Colon (tissue), 2 donors: Measurements from ENCODE around the gene LUZP1.

Experiments used
- FAIRE-seq: peaks from 2 replicates; lab custom pipeline; 2012; peaks lifted over from hg19 to GRCh38; lab: Jason Lieb, UNC
- donor health status: control.
- donor health status: control.

LUZP1 gene

DNA sequence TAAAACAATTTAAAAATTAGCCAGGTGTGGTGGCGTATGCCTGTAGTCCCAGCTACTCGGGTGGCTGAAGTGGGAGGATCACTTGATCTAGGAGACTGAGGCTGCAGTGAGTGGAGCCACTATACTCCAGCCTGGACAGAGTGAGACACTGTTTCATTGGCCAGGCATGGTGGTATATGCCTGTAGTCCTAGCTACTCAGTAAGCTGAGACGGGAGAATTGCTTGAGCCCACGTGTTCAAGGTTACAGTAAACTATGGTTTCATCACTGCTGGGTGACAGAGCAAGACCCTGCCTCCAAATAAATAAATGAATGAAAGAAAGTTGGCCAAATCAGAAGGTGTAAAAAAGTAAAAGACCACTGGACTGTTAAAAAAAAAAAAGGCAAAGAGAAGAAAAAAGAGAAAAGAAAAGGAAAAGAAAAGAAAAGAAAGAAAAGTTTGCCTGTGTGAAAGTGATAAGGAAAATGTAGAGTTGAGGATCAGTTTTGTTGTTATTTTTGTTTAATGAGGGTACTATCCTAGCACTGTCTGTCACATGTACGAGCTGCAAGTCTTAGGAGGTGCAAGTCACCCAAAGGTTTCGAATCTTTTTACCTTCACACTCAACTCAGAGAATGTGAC lies 52.3 kb downstream of the LUZP1 start:
- FAIRE-seq: no peak

- no peak for FAIRE-seq
These were observed 54.1 kb downstream of the LUZP1 start for GRCh38 chr1:23114424-23115079.

DNA sequence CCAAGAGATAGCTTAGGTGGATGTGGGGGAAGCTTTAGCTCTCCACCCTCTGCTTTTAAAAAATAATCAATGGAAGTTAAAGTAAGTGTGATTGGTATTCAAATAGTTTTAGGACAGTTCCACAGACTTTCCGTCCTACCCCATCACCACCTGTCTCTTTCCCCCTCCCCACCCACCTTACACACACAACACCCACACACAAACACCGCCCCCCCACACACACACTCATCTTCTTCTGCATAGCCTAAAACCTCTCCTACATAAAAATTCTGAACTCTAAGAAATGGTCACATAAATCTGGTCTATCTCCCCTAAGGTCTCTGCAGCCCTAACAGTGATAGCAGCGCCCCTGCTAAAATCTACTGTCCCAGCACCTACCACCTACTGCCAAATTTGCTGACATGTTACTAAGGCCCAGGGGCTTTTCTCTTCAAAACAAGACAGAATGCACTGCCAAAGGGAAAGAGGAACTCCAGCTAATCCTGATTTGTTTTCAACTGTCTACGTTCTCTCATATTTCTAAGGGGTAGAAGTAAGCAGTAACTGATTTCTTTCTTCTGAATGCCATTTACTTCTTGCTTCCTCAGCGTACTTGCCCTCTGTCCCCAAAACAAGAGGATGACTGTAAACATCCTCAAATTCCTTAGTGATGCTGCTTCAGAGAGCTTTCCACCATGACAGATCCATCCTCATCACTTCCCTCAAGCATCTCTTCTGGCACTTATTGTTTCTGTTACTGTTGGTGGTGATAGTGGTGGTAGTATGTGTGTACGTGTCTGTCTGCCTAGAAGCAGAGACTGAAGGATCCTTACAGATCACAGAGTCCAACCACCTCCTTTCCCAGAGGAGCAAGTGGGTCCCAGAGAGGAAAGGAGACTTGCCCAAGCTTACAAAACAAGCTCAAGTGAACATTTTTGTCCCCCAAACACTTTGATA lies 56.8 kb downstream of the LUZP1 start:
- FAIRE-seq: no peak

- FAIRE-seq: no peak
These were observed 58.3 kb downstream of the LUZP1 start for GRCh38 chr1:23110391-23110790.

GRCh38 chr1:23108918-23109533 lies 59.6 kb downstream of the LUZP1 start:
- FAIRE-seq: no peak

- FAIRE-seq: no peak
These were observed 65.4 kb downstream of the LUZP1 start for GRCh38 chr1:23103001-23103889.

DNA sequence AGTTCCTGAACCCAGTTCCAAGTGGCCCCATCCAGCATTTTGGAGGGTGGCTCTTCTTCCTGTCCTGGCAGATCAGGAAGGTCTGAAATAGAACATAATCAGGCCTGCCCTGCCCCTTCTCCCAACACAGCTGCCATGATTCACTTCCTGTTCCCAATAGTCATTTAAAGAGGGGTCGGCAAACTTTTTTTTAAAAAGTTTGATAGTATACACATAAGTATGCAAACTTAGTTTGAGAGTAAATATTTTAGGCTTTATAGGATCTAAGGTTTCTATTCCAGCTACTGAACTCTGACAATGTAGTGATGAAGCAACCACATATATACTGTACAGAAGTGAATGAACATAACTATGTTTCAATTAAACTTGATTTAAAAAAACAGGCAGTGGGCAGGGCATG lies 66.4 kb downstream of the LUZP1 start:
- FAIRE-seq: no peak

- FAIRE-seq: no peak
These were observed 66.8 kb downstream of the LUZP1 start for GRCh38 chr1:23101887-23102286.

DNA sequence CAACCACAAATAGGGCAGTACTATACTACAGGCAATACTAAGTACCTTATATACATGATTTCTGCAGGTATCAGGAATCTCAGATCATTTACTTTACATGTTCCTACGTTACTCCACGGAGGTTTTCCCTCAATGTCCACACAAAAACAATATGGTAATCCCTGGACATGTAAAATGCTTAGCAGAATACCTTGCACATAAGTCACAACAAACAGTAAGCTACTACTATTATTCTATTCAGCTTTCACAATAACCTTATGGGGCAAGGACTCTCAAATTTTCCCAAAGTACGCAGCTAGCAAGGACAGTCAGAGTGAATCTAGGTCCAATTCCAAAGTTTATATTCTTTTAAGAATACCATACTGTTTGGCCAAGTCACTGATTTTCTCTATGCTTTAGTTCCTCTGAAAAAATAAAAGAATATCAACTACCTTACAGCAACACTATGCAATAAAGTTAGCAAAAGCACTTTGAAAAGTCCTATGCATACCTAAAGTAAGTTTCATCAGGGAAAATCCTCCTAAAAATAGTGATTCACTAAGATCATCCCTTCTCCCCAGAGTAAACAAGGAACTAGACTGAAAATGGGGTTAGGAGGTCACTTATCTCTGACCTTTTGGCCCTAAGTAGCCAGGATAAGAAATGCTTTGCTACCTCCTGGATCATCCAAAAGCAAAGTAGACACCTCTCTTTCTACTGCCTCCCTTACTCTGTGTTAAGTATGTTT lies 67.4 kb downstream of the LUZP1 start:
- FAIRE-seq: no peak

DNA sequence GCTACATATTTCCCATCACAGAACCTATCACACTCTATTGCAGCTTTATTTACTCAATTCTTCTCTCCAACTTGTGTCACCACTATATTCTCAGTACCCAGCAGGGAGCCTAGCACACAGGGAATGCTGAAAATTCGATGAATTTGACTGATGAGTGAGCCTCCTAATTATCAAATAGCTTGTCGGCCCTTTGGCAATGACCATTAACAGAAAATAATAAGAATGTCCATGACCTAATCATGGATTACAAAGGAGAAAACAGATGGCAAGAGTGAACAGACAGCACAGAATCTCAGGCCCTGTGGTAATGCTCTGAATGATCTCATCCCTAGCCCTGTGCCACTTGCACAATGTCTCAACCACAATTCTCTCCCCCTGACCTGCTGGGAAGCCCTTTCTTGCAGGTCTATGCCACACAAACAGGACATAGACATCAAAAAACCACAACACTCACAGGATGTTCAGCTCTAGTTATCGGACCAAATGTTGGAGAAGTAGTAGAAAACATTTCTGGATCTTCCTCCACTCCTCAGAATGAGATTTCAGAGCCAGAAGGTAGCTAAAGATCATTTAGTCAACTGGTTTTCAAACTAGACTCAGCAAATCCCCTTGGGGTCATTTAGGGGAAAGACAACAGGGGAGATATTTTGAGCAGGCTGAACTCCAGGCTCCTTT lies 68.4 kb downstream of the LUZP1 start:
- FAIRE-seq: no peak

- FAIRE-seq: no peak
These were observed 69.5 kb downstream of the LUZP1 start for GRCh38 chr1:23099171-23099536.

GRCh38 chr1:23098463-23099170 lies 70.0 kb downstream of the LUZP1 start:
- FAIRE-seq: no peak

GRCh38 chr1:23097316-23097715 lies 71.3 kb downstream of the LUZP1 start:
- FAIRE-seq: no peak

GRCh38 chr1:23092447-23092846 lies 76.2 kb downstream of the LUZP1 start:
- FAIRE-seq: no peak

DNA sequence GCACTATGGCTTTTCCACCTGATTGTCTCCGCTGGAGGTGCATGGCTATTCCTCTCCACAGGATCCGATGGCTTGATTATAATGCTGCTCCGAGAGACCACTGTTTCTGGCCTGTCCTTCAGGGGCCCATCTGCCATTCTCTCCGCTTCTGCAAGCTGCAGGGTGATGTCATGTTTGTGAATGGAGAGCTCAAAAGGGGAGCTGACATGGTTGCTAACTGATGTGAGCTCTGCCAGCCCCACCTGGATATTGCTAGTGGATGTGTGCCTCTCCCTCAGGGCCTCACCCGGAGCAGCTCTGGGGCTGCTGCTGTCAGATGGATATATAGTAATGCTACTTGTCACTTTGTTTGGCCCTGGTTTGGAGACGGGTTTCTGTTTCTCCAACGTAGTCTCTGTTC lies 77.1 kb downstream of the LUZP1 start:
- FAIRE-seq: no peak

GRCh38 chr1:23090056-23090455 lies 78.6 kb downstream of the LUZP1 start:
- FAIRE-seq: no peak

- FAIRE-seq: no peak
These were observed 80.6 kb downstream of the LUZP1 start for GRCh38 chr1:23088027-23088426.

GRCh38 chr1:23085696-23086095 lies 83.0 kb downstream of the LUZP1 start:
- FAIRE-seq: no peak

- FAIRE-seq: no peak
These were observed 83.8 kb downstream of the LUZP1 start for GRCh38 chr1:23084880-23085279.
